K562 (cell line): Measurements from ENCODE around the gene TEFM. TPM values are rescaled to one million over a fixed set of nuclear protein-coding genes. Genes with fewer than 3 reads are reported as not detected.

Experiments used
- ATAC-seq: fragments of 200-7000 bp; cut with Tn5 transposase; 3 replicates; pipeline ENCODE4 v1.9.1; 2020; ENCODE audit warnings: moderate library complexity
- BruUV-seq: library from RNA; stranded (reverse); fragments of 400-500 nt; replicated peaks from 2 replicates; lab custom pipeline; 2021; lab: Mats Ljungman, UMichigan
- CTCF ChIA-PET: fragments of 300-600 bp; formaldehyde crosslinking; extraction: SDS; loops from one replicate; lab custom pipeline; 2021; ENCODE audit warnings: low intra/inter-chr PET ratio; lab: Yijun Ruan, JAX
- POLR2A ChIA-PET: fragments of 300-600, 350-650 bp; sonication (Branson Sonifier 250); formaldehyde crosslinking; extraction: SDS; loops from one replicate; lab custom pipeline; 2021; ENCODE audit warnings: antibody characterized with exemption, inconsistent platforms; lab: Yijun Ruan, JAX
- DNase-seq, 4 experiments: peaks; one replicate each; pipeline versions ENCODE4 v3.0.0 to v3.0.0-alpha.2; 2011 to 2018; ENCODE audit warnings: low spot score in 3 of 4, mixed read lengths in 3 of 4; ENCODE audit errors: extremely low read depth in 1 of 4
- FAIRE-seq: peaks from 2 replicates; lab custom pipeline; 2011; peaks lifted over from hg19 to GRCh38; lab: Jason Lieb, UNC
- H2AFZ ChIP-seq: 2 replicates; pipeline ENCODE4 v1.6.0; 2011; ENCODE audit warnings: low read depth, low read length, control low read depth, inconsistent platforms
- H3K27ac ChIP-seq: fragments of 200-600 bp; 3 replicates; pipeline ENCODE4 v1.8.0; 2011; ENCODE audit warnings: low read depth, mild to moderate bottlenecking, control low read depth, inconsistent platforms, low read length, moderate library complexity, mixed read lengths; ENCODE audit errors: extremely low read depth
- H3K27me3 ChIP-seq, 2 experiments: fragments of 300-600 bp in 1 of 2; 2 replicates in 1 of 2; 3 replicates in 1 of 2; pipeline versions ENCODE4 v1.6.0 to v1.8.0; 2011; ENCODE audit warnings: inconsistent platforms in 2 of 2, low read length in 2 of 2, mild to moderate bottlenecking in 1 of 2, mixed read lengths in 1 of 2, moderate library complexity in 1 of 2; ENCODE audit not compliant: control insufficient read depth in 2 of 2, insufficient read depth in 2 of 2
- H3K36me3 ChIP-seq: fragments of 300-600 bp; 3 replicates; pipeline ENCODE4 v1.8.0; 2011; ENCODE audit warnings: mild to moderate bottlenecking, low read length, inconsistent platforms; ENCODE audit not compliant: control insufficient read depth, insufficient read depth
- H3K4me1 ChIP-seq, 2 experiments: fragments of 200-600 bp in 1 of 2; replicated peaks in 1 of 2; 2 replicates in 1 of 2; 3 replicates in 1 of 2; pipeline versions ENCODE4 v1.5.1 to v1.8.0; 2011; ENCODE audit warnings: inconsistent platforms in 2 of 2, low read length in 2 of 2, mild to moderate bottlenecking in 1 of 2, mixed read lengths in 1 of 2, moderate library complexity in 1 of 2; ENCODE audit not compliant: control insufficient read depth in 2 of 2, insufficient read depth in 2 of 2
- H3K4me2 ChIP-seq: 2 replicates; pipeline ENCODE4 v1.6.1; 2011; ENCODE audit warnings: low read length, control low read depth, inconsistent platforms, mixed read lengths; ENCODE audit not compliant: insufficient read depth
- H3K4me3 ChIP-seq: fragments of 200-600 bp; sonication (generic), shearing (Covaris generic); 2 replicates; pipeline ENCODE4 v1.5.1; 2016; ENCODE audit warnings: control low read depth, inconsistent platforms
- H3K79me2 ChIP-seq: fragments of 200-600 bp; 3 replicates; pipeline ENCODE4 v1.8.0; 2011; ENCODE audit warnings: low read length, inconsistent platforms; ENCODE audit not compliant: control insufficient read depth, insufficient read depth
- H3K9ac ChIP-seq, 2 experiments: 2 replicates each; pipeline versions ENCODE4 v1.6.0 to v1.6.1; 2011; ENCODE audit warnings: low read depth in 2 of 2, low read length in 2 of 2, control low read depth in 1 of 2, inconsistent platforms in 1 of 2, mild to moderate bottlenecking in 1 of 2, mixed read lengths in 1 of 2; ENCODE audit not compliant: insufficient read depth in 1 of 2
- H3K9me1 ChIP-seq: one replicate; pipeline ENCODE4 v1.6.0; 2011; ENCODE audit warnings: inconsistent platforms, mild to moderate bottlenecking, low read length, moderate library complexity; ENCODE audit not compliant: control insufficient read depth, insufficient read depth
- H3K9me3 ChIP-seq: replicated peaks from 2 replicates; pipeline ENCODE4 v1.5.1; 2011; ENCODE audit warnings: low read depth, low read length, inconsistent platforms; ENCODE audit not compliant: control insufficient read depth, insufficient read depth
- H4K20me1 ChIP-seq: replicated peaks from 2 replicates; pipeline ENCODE4 v1.6.1; 2011; ENCODE audit warnings: low read length, inconsistent platforms, mixed read lengths; ENCODE audit not compliant: control insufficient read depth, insufficient read depth
- ATF1 ChIP-seq, 2 experiments: fragments of 450-650 bp in 1 of 2; IDR thresholded peaks; 2 replicates each; pipeline ENCODE4 v1.6.1; 2016; ENCODE audit warnings: missing compliant biosample characterization in 1 of 2, missing genetic modification characterization in 1 of 2
- CXXC5 ChIP-seq: fragments of 250-450 bp; sonication (Bioruptor Pico); IDR thresholded peaks from 2 replicates; pipeline ENCODE4 v1.8.0; 2022; ENCODE audit warnings: inconsistent platforms, mild to moderate bottlenecking, moderate library complexity
- ILF3 ChIP-seq: fragments of 450-650 bp; IDR thresholded peaks from 2 replicates; pipeline ENCODE4 v1.6.1; 2018; ENCODE audit warnings: antibody characterized with exemption, mild to moderate bottlenecking, moderate library complexity, borderline replicate concordance
- MCM5 ChIP-seq: fragments of 450-650 bp; IDR thresholded peaks from 2 replicates; pipeline ENCODE4 v1.6.1; 2016; ENCODE audit warnings: low read depth
- NCOA6 ChIP-seq: fragments of 450-650 bp; IDR thresholded peaks from 2 replicates; pipeline ENCODE4 v1.6.1; 2017; ENCODE audit warnings: mild to moderate bottlenecking
- NFE2L1 ChIP-seq: fragments of 450-650 bp; IDR thresholded peaks from 2 replicates; pipeline ENCODE4 v1.6.1; 2016; ENCODE audit warnings: missing genetic modification characterization, low read depth, mild to moderate bottlenecking, missing compliant biosample characterization, moderate library complexity, borderline replicate concordance
- PHF20 ChIP-seq: fragments of 450-650 bp; IDR thresholded peaks from 2 replicates; pipeline ENCODE4 v1.6.1; 2018; ENCODE audit not compliant: partially characterized antibody
- U2AF1 ChIP-seq: fragments of 200-400 bp; formaldehyde crosslinking; optimal IDR thresholded peaks from 2 replicates; pipeline ENCODE3; 2017; ENCODE audit warnings: mild to moderate bottlenecking, low read depth, low read length, moderate library complexity
- ZNF282 ChIP-seq: sonication (generic); formaldehyde crosslinking; IDR thresholded peaks from 2 replicates; pipeline ENCODE4 v1.8.1; 2023; ENCODE audit warnings: missing genetic modification reagents
- ZNF445 ChIP-seq: fragments of 250-450 bp; sonication (Bioruptor Pico); IDR thresholded peaks from 2 replicates; pipeline ENCODE4 v1.4.0; 2020; ENCODE audit warnings: low read depth, mild to moderate bottlenecking, moderate library complexity
- WGBS: fragments of 100-300 bp; shearing (Covaris generic); methylation state at CpG from one replicate; pipeline ENCODE4 v1.1.6; 2016; ENCODE audit warnings: low coverage, mixed read lengths; ENCODE audit not compliant: insufficient coverage; ENCODE audit errors: missing lambda C conversion rate; 5-methylcytosine and 5-hydroxymethylcytosine counted together
- in situ Hi-C: fragments of 300-500 bp; cut with MboI; formaldehyde crosslinking; loops from 4 replicates; pipeline ENCODE4 v1.15.0; 2018; ENCODE audit warnings: inconsistent platforms, mixed read lengths
- intact Hi-C: fragments of 100-400 bp; cut with micrococcal nuclease; formaldehyde crosslinking; loops from 2 replicates; pipeline ENCODE4 v1.14.2; 2022
- polyA plus RNA-seq, 8 experiments: library from polyadenylated mRNA; depleted of rRNA in 4 of 8; stranded (reverse) in 5 of 8; unstranded in 3 of 8; fragments of >200 nt; fragmentation: Nextera tagmentation in 2 of 8; fragmentation: Illumina TruSeq in 1 of 8; extraction: Ambion mirVana in 2 of 8; extraction: Trizol in 1 of 8; gene quantifications; 2 replicates each; pipeline versions ENCODE4 v1.2.1 to v1.2.3, GENCODE V29; 2011 to 2014; ENCODE audit warnings: inconsistent platforms in 1 of 8, missing spikeins in 1 of 8
- total RNA-seq, 7 experiments: library from RNA; depleted of rRNA in 6 of 7; stranded (reverse); fragments of >200 nt in 6 of 7; fragmentation: Illumina TruSeq in 2 of 7; extraction: Trizol in 2 of 7; gene quantifications; 2 replicates each; pipeline versions ENCODE4 v1.2.1 to v1.2.3, GENCODE V29; 2011 to 2021; ENCODE audit warnings: low replicate concordance in 1 of 7
- TF ChIP-seq, protein P1 (sequence below): IDR thresholded peaks from 2 replicates; pipeline ENCODE4 v1.6.1; 2016; ENCODE audit warnings: missing genetic modification characterization, missing compliant biosample characterization

The TEFM gene
- total and polyA plus RNA-seq, 9 of the 15 experiments (the other 6 are each of a cell fraction or from before 2014, with no cell fraction given), result 12.5 to 60.3 (median 23.3) TPM

DNA sequence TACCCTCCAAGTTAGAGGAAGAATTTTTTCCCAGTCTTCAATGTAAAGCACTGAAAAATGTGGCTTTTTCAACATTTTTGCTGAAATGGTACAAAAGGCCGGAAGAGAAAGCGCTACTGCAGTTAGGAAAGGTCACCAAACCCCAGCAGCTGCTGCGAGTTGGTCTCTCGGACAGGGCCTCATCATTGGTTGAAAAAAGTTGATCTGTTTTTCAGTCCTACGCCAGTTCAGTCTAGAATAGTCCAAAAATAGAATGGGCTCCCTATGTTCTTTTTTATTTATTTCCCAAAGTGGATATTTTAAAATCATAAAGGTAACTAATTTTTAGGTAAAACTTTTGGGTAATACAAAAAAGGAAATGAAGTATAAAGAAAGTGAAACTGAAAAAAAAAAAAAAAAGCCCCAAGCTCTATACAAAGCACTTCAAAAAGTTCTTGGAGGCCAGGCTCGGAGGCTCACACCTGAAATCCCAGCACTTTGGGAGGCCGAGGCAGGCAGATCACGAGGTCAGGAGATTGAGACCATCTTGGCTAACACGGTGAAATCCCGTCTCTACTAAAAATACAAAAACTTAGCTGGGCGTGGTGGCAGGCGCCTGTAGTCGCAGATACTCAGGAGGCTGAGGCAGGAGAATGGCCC is 33.1 kb upstream of the TEFM start:
- Histone ChIP-seq H3K9me1 (no peaks in the 10 kb centered on the region), H3K79me2 (no peaks in the 10 kb centered on the region), H3K27me3 (peaks cover 18% of the 10 kb centered on the region in 2 experiments), H2AFZ (peak overlapping the region; percentile 42), H3K27ac (no peak overlapping the region), H3K36me3 (no peaks in the 10 kb centered on the region), H3K9ac (peak overlapping the region in 1 of 2 experiments; percentile 51; a peak in 1 of 4 replicates), H3K4me1 (no peaks in the 10 kb centered on the region), H3K4me3 (no peak overlapping the region), H4K20me1 (no peaks in the 10 kb centered on the region), H3K9me3 (no peaks in the 10 kb centered on the region), H3K4me2 (peak overlapping the region; percentile 33)
- in situ Hi-C loops, result no loop called here
- no peak for DNase-seq
- peak; percentile 52 for FAIRE-seq
- ChIA-PET CTCF (interaction anchor here (0.6 kb wide), 1 partner anchor 329 kb away, joined by 3 read pairs; no protein-coding TSS in a partner anchor), POLR2A (interaction anchor here (0.9 kb wide), 1 partner anchor 9 kb away, joined by 3 read pairs; no protein-coding TSS in a partner anchor)
- TSS peak; percentile 50 for BruUV-seq
- intact Hi-C loops, result no loop called here
- 13% methylated on average over 13 of the region's 13 CpGs for WGBS
- peak; percentile 66 for ATAC-seq
- TF ChIP-seq, protein P1, sequence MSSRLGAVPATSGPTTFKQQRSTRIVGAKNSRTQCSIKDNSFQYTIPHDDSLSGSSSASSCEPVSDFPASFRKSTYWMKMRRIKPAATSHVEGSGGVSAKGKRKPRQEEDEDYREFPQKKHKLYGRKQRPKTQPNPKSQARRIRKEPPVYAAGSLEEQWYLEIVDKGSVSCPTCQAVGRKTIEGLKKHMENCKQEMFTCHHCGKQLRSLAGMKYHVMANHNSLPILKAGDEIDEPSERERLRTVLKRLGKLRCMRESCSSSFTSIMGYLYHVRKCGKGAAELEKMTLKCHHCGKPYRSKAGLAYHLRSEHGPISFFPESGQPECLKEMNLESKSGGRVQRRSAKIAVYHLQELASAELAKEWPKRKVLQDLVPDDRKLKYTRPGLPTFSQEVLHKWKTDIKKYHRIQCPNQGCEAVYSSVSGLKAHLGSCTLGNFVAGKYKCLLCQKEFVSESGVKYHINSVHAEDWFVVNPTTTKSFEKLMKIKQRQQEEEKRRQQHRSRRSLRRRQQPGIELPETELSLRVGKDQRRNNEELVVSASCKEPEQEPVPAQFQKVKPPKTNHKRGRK (tag), result 0 out of 2 replicates have a peak, but pooled peaks have one; percentile 24
- TF ChIP-seq PHF20, result no peak
- TF ChIP-seq U2AF1, result no peak
- no peak for TF ChIP-seq ZNF282
- no peak for TF ChIP-seq NFE2L1 (tag)
- TF ChIP-seq NCOA6, result no peak
- TF ChIP-seq ZNF445 (CRISPR knock-in tag), result no peak
- TF ChIP-seq CXXC5, result peak; percentile 31; the same call in 1 of the 2 replicates
- TF ChIP-seq MCM5, result no peak
- TF ChIP-seq ATF1 (CRISPR knock-in tag; IDR thresholded peaks at IDR 0.05), result no peak
- TF ChIP-seq ATF1 (tag; IDR thresholded peaks at IDR 0.05), result no peak
- no peak for TF ChIP-seq ILF3
